Trophoblast cell (in vitro differentiated cells and primary cell): ENCODE results near the gene FBXO10.

Source experiments
- DNase-seq, 2 donors: peaks; one replicate each; pipeline ENCODE4 v3.0.0-alpha.2; 2016
- H2AFZ ChIP-seq: 2 replicates; pipeline ENCODE4 v1.6.1; 2013; ENCODE audit warnings: low read length, moderate library complexity, mild to moderate bottlenecking; ENCODE audit not compliant: insufficient read depth, poor library complexity
- H2AK5ac ChIP-seq: 2 replicates; pipeline ENCODE4 v1.6.1; 2013; ENCODE audit warnings: mild to moderate bottlenecking, low read length
- H2BK120ac ChIP-seq: 2 replicates; pipeline ENCODE4 v1.6.1; 2013; ENCODE audit warnings: low read length, mild to moderate bottlenecking, moderate library complexity; ENCODE audit not compliant: insufficient read depth, poor library complexity
- H2BK12ac ChIP-seq: 2 replicates; pipeline ENCODE4 v1.6.1; 2013; ENCODE audit warnings: mild to moderate bottlenecking, low read length, moderate library complexity
- H2BK5ac ChIP-seq: 2 replicates; pipeline ENCODE4 v1.6.1; 2013; ENCODE audit warnings: low read length, low read depth, moderate library complexity, mild to moderate bottlenecking; ENCODE audit not compliant: poor library complexity
- H3K14ac ChIP-seq: 2 replicates; pipeline ENCODE4 v1.6.1; 2013; ENCODE audit warnings: mild to moderate bottlenecking, low read length
- H3K18ac ChIP-seq: 2 replicates; pipeline ENCODE4 v1.6.1; 2013; ENCODE audit warnings: mild to moderate bottlenecking, low read length
- H3K23ac ChIP-seq: 2 replicates; pipeline ENCODE4 v1.6.1; 2013; ENCODE audit warnings: low read length
- H3K27ac ChIP-seq: 2 replicates; pipeline ENCODE4 v1.5.1; 2013; ENCODE audit warnings: low read depth, mild to moderate bottlenecking, inconsistent platforms, low read length, moderate library complexity
- H3K27me3 ChIP-seq: 2 replicates; pipeline ENCODE4 v1.6.1; 2013; ENCODE audit warnings: inconsistent platforms, mild to moderate bottlenecking, low read length, moderate library complexity; ENCODE audit not compliant: insufficient read depth
- H3K36me3 ChIP-seq, 2 experiments: 1 replicate in 1 of 2; 2 replicates in 1 of 2; pipeline ENCODE4 v1.6.1; 2013; ENCODE audit warnings: low read length in 2 of 2, mild to moderate bottlenecking in 2 of 2, moderate library complexity in 1 of 2; ENCODE audit not compliant: insufficient read depth in 2 of 2, control insufficient read depth in 1 of 2
- H3K4ac ChIP-seq: 2 replicates; pipeline ENCODE4 v1.6.1; 2013; ENCODE audit warnings: low read depth, mild to moderate bottlenecking, low read length, moderate library complexity
- H3K4me1 ChIP-seq, 2 experiments: 1 replicate in 1 of 2; 2 replicates in 1 of 2; pipeline ENCODE4 v1.6.1; 2013; ENCODE audit warnings: low read length in 2 of 2, mild to moderate bottlenecking in 2 of 2, moderate library complexity in 1 of 2; ENCODE audit not compliant: insufficient read depth in 2 of 2, control insufficient read depth in 1 of 2
- H3K4me2 ChIP-seq: 2 replicates; pipeline ENCODE4 v1.6.1; 2013; ENCODE audit warnings: inconsistent platforms, mild to moderate bottlenecking, low read length, moderate library complexity
- H3K4me3 ChIP-seq: 2 replicates; pipeline ENCODE4 v1.5.1; 2013; ENCODE audit warnings: mild to moderate bottlenecking, low read depth, low read length, inconsistent platforms
- H3K79me1 ChIP-seq: one replicate; pipeline ENCODE4 v1.6.1; 2013; ENCODE audit warnings: low read length
- H3K79me2 ChIP-seq: 2 replicates; pipeline ENCODE4 v1.6.1; 2013; ENCODE audit warnings: low read length, mild to moderate bottlenecking; ENCODE audit not compliant: control insufficient read depth, insufficient read depth, poor library complexity
- H3K9ac ChIP-seq: 2 replicates; pipeline ENCODE4 v1.6.1; 2013; ENCODE audit warnings: mild to moderate bottlenecking, low read length
- H3K9me3 ChIP-seq: 2 replicates; pipeline ENCODE4 v1.6.1; 2013; ENCODE audit warnings: low read depth, mild to moderate bottlenecking, control low read depth, inconsistent platforms, low read length; ENCODE audit not compliant: insufficient read depth
- H4K12ac ChIP-seq: 2 replicates; pipeline ENCODE4 v1.6.1; 2013; ENCODE audit warnings: low read depth, mild to moderate bottlenecking, low read length, moderate library complexity
- H4K8ac ChIP-seq: 2 replicates; pipeline ENCODE4 v1.6.1; 2013; ENCODE audit warnings: low read depth, mild to moderate bottlenecking, low read length, moderate library complexity
- H4K91ac ChIP-seq: one replicate; pipeline ENCODE4 v1.6.1; 2013; ENCODE audit warnings: low read depth, mild to moderate bottlenecking, low read length, moderate library complexity
- WGBS: extraction: QIAGEN DNeasy Blood & Tissue Kit; methylation state at CpG from one replicate; pipeline ENCODE4 v1.1.7; 2013; ENCODE audit warnings: missing lambda C conversion rate; ENCODE audit not compliant: insufficient read length, insufficient coverage; ENCODE audit errors: extremely low coverage; 5-methylcytosine and 5-hydroxymethylcytosine counted together

The FBXO10 gene

DNA sequence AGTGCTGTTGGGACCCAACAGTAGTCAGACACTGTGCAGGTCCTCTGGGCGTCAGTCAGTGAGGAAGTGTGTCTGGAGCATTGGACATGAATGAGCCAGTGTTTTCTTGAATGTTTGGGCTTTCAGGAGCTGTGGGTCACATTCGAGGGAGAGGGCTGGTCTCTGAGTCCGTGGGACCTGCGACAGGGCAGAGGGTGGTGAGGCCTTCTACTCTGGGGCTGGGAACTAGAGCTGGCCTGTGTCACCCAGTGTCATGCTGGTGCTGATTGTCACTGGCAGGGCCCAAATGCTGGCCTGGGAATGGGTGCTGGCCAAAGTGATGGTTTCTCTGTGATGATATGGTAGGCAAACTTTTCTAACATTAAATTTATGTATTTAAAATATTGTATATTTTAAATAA is 80.2 kb downstream of the FBXO10 start:
- H2AK5ac ChIP-seq: no peak overlapping the region
- no peak for DNase-seq
- no peak overlapping the region for H3K4me3 ChIP-seq
- no peaks in the 10 kb centered on the region for H3K79me2 ChIP-seq
- no peaks in the 10 kb centered on the region for H3K79me1 ChIP-seq
- no peaks in the 10 kb centered on the region for H3K27me3 ChIP-seq
- H4K91ac ChIP-seq: no peak overlapping the region
- peaks cover 27 to 56% of the 10 kb centered on the region in 2 experiments for H3K36me3 ChIP-seq
- no peak overlapping the region for H4K8ac ChIP-seq
- no CpG with 5 or more reads among the region's 4 CpGs for WGBS
- H3K14ac ChIP-seq: no peak overlapping the region
- no peak overlapping the region for H2BK120ac ChIP-seq
- no peak overlapping the region for H3K4ac ChIP-seq
- H4K12ac ChIP-seq: no peak overlapping the region
- H3K9me3 ChIP-seq: no peaks in the 10 kb centered on the region
- H3K9ac ChIP-seq: no peak overlapping the region
- H3K4me1 ChIP-seq: no peaks in the 10 kb centered on the region
- H2AFZ ChIP-seq: no peak overlapping the region
- no peak overlapping the region for H3K18ac ChIP-seq
- no peak overlapping the region for H3K4me2 ChIP-seq
- no peak overlapping the region for H3K23ac ChIP-seq
- no peak overlapping the region for H3K27ac ChIP-seq
- H2BK12ac ChIP-seq: no peak overlapping the region
- no peak overlapping the region for H2BK5ac ChIP-seq

DNA sequence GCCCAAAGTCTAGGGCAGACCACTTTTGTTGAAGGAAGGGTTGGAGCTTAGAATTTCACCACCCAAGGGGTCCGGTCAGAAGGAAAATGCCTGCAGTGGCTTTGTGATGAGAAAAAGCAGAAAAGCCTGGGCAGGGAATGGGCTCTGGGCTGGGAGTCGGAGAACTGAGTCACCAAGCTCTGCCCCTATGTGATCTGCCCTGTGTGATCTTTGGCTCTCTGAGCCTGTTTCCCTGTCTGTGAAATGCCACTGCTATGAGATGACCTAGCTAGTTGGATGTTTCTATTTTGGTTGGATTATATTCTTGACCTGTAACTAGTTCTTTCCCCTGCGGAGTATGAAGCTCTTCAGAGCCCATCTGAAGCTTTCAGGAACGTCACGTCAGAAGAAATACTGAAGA is 80.6 kb downstream of the FBXO10 start:
- Histone ChIP-seq H3K36me3 (peaks cover 27 to 54% of the 10 kb centered on the region in 2 experiments), H2AK5ac (no peak overlapping the region), H2BK5ac (no peak overlapping the region), H3K23ac (no peak overlapping the region), H4K8ac (no peak overlapping the region), H3K4me1 (no peaks in the 10 kb centered on the region), H2BK12ac (no peak overlapping the region), H2AFZ (no peak overlapping the region), H3K9me3 (no peaks in the 10 kb centered on the region), H4K12ac (no peak overlapping the region), H3K9ac (no peak overlapping the region), H3K4me3 (no peak overlapping the region), H3K79me2 (no peaks in the 10 kb centered on the region), H3K79me1 (no peaks in the 10 kb centered on the region), H3K4me2 (no peak overlapping the region), H3K18ac (no peak overlapping the region), H3K27me3 (no peaks in the 10 kb centered on the region), H2BK120ac (no peak overlapping the region), H3K4ac (no peak overlapping the region), H3K27ac (no peak overlapping the region), H3K14ac (no peak overlapping the region), H4K91ac (no peak overlapping the region)
- peak in 1 of 2 donors; percentile 33 for DNase-seq
- no CpG with 5 or more reads among the region's 5 CpGs for WGBS

DNA sequence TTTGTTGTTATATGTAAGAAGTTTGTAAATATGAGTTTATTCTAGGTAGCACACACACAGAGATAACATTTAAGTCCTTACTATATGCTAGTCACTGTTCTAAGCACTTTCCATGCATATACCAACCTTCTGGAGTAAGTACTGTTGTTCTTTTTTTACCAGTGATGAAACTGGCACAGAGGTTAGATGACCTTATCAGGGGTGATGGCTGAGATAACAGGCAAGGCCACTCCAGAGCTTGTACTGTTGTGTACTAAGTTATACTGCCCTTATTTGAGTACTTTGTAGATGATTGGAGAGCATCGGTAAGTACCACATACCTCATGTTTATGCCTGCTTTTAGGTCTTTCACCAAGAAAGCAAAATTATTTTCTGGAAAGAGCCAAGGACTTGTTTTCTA is 84.2 kb downstream of the FBXO10 start:
- no peak overlapping the region for H3K4ac ChIP-seq
- no peak overlapping the region for H4K91ac ChIP-seq
- H4K8ac ChIP-seq: no peak overlapping the region
- H4K12ac ChIP-seq: no peak overlapping the region
- H2AFZ ChIP-seq: no peak overlapping the region
- H3K14ac ChIP-seq: no peak overlapping the region
- H2AK5ac ChIP-seq: no peak overlapping the region
- WGBS: no CpG with 5 or more reads among the region's 1 CpG
- H3K79me1 ChIP-seq: no peaks in the 10 kb centered on the region
- H3K36me3 ChIP-seq: peaks cover 21 to 40% of the 10 kb centered on the region in 2 experiments
- peak in 1 of 2 donors; percentile 62 for DNase-seq
- no peak overlapping the region for H3K18ac ChIP-seq
- H3K9me3 ChIP-seq: no peaks in the 10 kb centered on the region
- H2BK120ac ChIP-seq: no peak overlapping the region
- H3K23ac ChIP-seq: no peak overlapping the region
- H3K4me2 ChIP-seq: no peak overlapping the region
- H2BK5ac ChIP-seq: no peak overlapping the region
- H3K4me1 ChIP-seq: peaks cover 3 to 5% of the 10 kb centered on the region in 2 experiments
- H3K27me3 ChIP-seq: no peaks in the 10 kb centered on the region
- no peaks in the 10 kb centered on the region for H3K79me2 ChIP-seq
- no peak overlapping the region for H2BK12ac ChIP-seq
- H3K4me3 ChIP-seq: no peak overlapping the region
- no peak overlapping the region for H3K9ac ChIP-seq
- H3K27ac ChIP-seq: no peak overlapping the region

DNA sequence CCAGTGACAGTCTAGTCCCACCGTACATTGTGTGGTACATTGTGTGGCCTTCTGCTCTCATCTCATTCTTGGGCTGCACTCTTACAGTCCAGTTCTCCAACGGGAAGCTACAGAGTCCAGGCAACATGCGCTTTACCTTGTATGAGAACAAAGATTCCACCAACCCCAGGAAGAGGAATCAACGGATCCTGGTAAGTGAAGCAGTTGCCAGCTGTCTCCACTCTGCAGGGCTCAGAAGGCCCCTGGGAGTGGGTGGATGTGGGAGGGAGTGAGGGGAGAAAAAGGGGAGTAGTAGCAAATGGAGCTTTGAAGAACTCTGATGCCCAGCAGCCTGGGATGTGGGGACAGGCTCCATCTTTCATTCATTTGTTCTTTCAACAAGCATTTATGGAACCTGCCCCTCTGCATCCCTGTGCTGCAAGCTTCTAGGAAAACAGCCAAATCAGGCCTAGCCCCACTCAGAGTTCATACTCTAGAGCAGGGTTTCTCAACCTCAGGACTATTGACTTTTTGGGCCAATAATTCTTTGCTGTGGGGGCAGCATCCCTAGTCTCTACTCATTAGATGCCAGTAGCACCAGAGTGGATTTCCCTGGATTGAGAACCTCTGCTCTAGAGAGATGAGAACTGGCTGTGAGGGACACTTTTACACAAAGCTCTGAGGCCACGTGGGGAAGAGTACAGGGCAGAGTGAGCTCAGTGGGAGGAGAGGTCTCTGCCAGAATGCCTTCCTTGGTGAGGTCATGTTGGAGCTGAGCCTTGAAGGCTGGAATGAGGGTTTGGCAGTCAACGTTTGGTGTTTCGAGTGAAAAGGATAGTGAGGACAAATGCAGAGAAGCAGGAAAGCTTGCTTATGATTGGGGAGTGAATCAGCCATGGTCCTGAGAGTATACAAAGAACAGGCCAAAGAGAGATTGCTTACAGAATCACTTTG is 89.3 kb downstream of the FBXO10 start:
- no peak for DNase-seq
- Histone ChIP-seq H3K79me2 (peaks cover 5% of the 10 kb centered on the region), H2BK12ac (no peak overlapping the region), H3K9ac (peak overlapping the region; percentile 94), H3K23ac (no peak overlapping the region), H2AFZ (peak overlapping the region; percentile 51), H2BK5ac (no peak overlapping the region), H2BK120ac (no peak overlapping the region), H3K4me3 (peak overlapping the region; percentile 87), H3K4me1 (peaks cover 16% of the 10 kb centered on the region in 2 experiments), H3K36me3 (peaks cover 5 to 9% of the 10 kb centered on the region in 2 experiments), H4K91ac (no peak overlapping the region), H4K8ac (no peak overlapping the region), H3K27ac (no peak overlapping the region), H2AK5ac (no peak overlapping the region), H3K27me3 (no peaks in the 10 kb centered on the region), H3K9me3 (no peaks in the 10 kb centered on the region), H4K12ac (no peak overlapping the region), H3K4ac (no peak overlapping the region), H3K79me1 (peaks cover 8% of the 10 kb centered on the region), H3K14ac (no peak overlapping the region), H3K4me2 (peak overlapping the region; percentile 95), H3K18ac (no peak overlapping the region)
- WGBS: no CpG with 5 or more reads among the region's 7 CpGs
